ENCODE results near the gene MSI2.

- TF ChIP-seq POLR2AphosphoS5 (IDR thresholded peaks at IDR 0.05; ENCODE audit: borderline replicate concordance, low read depth, low read length) (no peak), EZH2 (IDR thresholded peaks at IDR 0.05) (no peak), FOXP2 (optimal IDR thresholded peaks at IDR 0.05; ENCODE audit: control extremely low read depth, extremely low read length, insufficient read depth) (no peak)
These were observed 294.5 kb downstream of the MSI2 start for GRCh38 chr17:57550668-57551315.

Data from SK-N-MC (cell line).